Activated CD4-positive, alpha-beta T cell treated with anti-CD3 and anti-CD28 coated beads, Interleukin-2, amount 10 ng/mL, durations not matched to agents 7 days and 5 days (primary cell): ENCODE data around the gene PCBP2. TPM values are rescaled to one million over a fixed set of nuclear protein-coding genes. Genes with fewer than 3 reads are reported as not detected.
"Not testable (repeated sequence)": the region's sequence is repeated elsewhere in the genome, so short reads cannot be mapped to it uniquely, and the experiment has no call there.

ENCODE experiments used
- CTCF ChIA-PET: fragments of 350-600 bp; sonication (Branson Sonifier 250); formaldehyde crosslinking; loops from one replicate; lab custom pipeline; 2021; ENCODE audit warnings: antibody characterized with exemption; lab: Charles Lee
- POLR2A ChIA-PET: fragments of 350-600 bp; sonication (Branson Sonifier 250); formaldehyde crosslinking; loops from one replicate; lab custom pipeline; 2021; ENCODE audit warnings: antibody characterized with exemption; lab: Charles Lee
- DNase-seq: peaks from one replicate; pipeline ENCODE4 v3.0.0-alpha.2; 2020
- H3K27ac Mint-ChIP-seq: one replicate; pipeline ENCODE4 v1.8.0; 2021; ENCODE audit warnings: mild to moderate bottlenecking, moderate library complexity, mixed read lengths
- H3K27me3 Mint-ChIP-seq: one replicate; pipeline ENCODE4 v1.8.0; 2021; ENCODE audit warnings: mixed read lengths
- H3K36me3 Mint-ChIP-seq: one replicate; pipeline ENCODE4 v1.8.0; 2021; ENCODE audit warnings: low read depth, mixed read lengths
- H3K4me1 Mint-ChIP-seq: one replicate; pipeline ENCODE4 v1.8.0; 2021; ENCODE audit warnings: mixed read lengths
- H3K4me3 Mint-ChIP-seq: one replicate; pipeline ENCODE4 v1.8.0; 2021; ENCODE audit warnings: mild to moderate bottlenecking, moderate library complexity, mixed read lengths
- H3K9me3 Mint-ChIP-seq: one replicate; pipeline ENCODE4 v1.8.0; 2021; ENCODE audit warnings: mixed read lengths
- total RNA-seq, 2 experiments: library from RNA; stranded (reverse); gene quantifications; one replicate each; pipeline ENCODE4 v1.2.3, GENCODE V29; 2021

The PCBP2 gene
- total RNA-seq, 2 experiments from 2014 or later = 882 to 943 TPM

DNA sequence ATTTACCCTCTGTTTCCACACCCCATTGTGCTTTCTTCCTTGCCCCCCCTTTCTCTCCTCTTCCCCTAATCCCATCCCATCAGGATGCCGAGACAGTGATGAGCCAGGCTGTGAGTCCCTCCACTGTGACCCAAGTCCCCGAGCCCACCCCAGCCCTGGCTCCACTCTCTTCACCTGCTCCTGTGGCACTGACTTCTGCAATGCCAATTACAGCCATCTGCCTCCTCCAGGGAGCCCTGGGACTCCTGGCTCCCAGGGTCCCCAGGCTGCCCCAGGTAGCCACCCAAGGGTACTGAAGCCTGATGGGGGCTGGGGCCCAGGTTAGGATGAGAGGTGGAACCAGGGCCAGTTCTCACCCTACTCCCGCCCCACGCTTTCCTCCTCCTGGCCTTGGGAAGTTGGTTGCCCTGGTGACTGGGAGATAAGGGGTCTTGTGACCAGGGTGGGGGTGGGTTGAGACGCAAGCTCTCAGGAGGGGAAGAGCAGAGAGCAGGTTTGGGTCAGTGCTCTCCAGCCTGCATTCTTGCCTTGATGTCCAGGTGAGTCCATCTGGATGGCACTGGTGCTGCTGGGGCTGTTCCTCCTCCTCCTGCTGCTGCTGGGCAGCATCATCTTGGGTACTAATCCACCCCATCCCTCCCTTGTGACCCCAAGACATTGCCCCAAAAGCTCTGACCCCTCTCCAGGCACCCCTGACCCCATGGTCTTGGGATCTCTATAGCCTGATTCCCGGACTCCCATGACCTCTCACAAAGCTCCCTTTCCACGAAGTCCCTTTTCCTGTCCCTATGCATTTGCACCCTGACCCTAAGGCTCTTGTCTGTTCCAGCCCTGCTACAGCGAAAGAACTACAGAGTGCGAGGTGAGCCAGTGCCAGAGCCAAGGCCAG, 27.0 kb upstream of the PCBP2 start:
- no peak overlapping the region for H3K4me3 Mint-ChIP-seq
- DNase-seq = no peak
- no peaks in the 10 kb centered on the region for H3K27me3 Mint-ChIP-seq
- ChIA-PET CTCF (interaction anchor here (1.0 to 3.8 kb wide), 7 partner anchors 72 to 183 kb away, joined by 3 to 16 read pairs (median 5); partner anchors contain the start of genes AAAS and SP7), POLR2A (no interaction called here)
- no peaks in the 10 kb centered on the region for H3K36me3 Mint-ChIP-seq
- peaks cover 15% of the 10 kb centered on the region for H3K4me1 Mint-ChIP-seq
- H3K9me3 Mint-ChIP-seq = no peaks in the 10 kb centered on the region
- no peak overlapping the region for H3K27ac Mint-ChIP-seq

DNA sequence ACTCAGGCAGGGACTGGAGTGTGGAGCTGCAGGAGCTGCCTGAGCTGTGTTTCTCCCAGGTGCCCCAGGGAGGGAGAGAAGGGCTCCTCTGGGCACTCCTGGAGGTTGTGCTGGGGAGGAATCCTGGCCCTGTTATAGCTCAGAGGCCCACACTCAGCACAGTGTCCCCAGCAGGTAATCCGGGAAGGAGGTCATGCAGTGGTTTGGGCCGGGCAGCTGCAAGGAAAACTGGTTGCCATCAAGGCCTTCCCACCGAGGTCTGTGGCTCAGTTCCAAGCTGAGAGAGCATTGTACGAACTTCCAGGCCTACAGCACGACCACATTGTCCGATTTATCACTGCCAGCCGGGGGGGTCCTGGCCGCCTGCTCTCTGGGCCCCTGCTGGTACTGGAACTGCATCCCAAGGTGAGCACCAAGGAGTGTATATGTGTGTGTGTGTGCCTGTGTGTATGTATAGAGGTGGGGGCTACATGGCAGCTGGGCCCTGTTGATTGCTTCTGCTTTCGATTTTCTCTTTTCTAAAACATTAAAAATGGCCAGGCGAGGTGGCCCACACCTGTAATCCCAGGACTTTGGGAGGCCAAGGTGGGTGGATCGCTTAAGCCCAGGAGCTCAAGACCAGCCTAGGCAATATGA, 26.3 kb upstream of the PCBP2 start:
- H3K27me3 Mint-ChIP-seq = no peaks in the 10 kb centered on the region
- no peaks in the 10 kb centered on the region for H3K36me3 Mint-ChIP-seq
- POLR2A ChIA-PET = no interaction called here
- no peak overlapping the region for H3K4me3 Mint-ChIP-seq
- no peaks in the 10 kb centered on the region for H3K9me3 Mint-ChIP-seq
- CTCF ChIA-PET = interaction anchor here (1.0 to 3.8 kb wide), 6 partner anchors 72 to 184 kb away, joined by 3 to 16 read pairs (median 4); partner anchors contain the start of genes AAAS and SP7
- no peak for DNase-seq
- no peak overlapping the region for H3K27ac Mint-ChIP-seq
- H3K4me1 Mint-ChIP-seq = peaks cover 14% of the 10 kb centered on the region

DNA sequence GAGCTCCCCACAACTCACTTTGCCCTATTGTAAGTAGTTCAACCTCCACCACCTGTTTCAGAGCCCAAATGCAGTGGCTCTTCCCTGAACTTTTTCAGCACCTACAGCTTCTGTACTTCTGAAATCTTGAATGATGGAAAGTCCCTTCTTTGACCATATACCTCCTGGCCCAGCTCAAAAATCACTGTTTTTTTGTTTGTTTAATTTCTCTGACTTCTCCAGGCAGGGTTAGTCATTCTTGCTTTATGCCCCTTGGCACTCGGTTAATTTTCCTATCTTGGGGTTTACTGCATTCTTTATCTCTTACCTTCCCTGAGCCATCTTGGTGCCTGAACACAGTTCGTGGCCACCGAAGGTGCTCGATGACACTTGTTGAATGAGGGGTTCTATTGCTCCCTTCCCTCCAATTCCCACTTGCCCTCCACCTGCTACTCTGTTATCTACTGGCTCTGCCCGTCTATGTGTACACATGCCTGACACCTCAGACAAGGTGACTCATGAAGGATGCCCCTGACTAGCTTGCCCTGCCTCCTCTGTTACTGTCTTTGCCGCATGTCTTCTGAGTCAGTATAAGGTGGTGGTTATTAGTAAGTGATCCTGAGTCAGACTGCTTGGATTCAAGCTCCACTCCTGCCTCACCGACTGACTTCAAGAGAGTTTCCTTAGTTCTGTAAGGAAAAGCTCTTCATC, 23.9 kb upstream of the PCBP2 start:
- DNase-seq = no peak
- Mint-ChIP-seq H3K4me3 (no peak overlapping the region), H3K9me3 (no peaks in the 10 kb centered on the region), H3K27ac (no peak overlapping the region), H3K4me1 (peaks cover 6% of the 10 kb centered on the region), H3K36me3 (no peaks in the 10 kb centered on the region), H3K27me3 (peaks cover 2% of the 10 kb centered on the region)
- CTCF ChIA-PET = interaction anchor here (0.5 to 1.7 kb wide), 9 partner anchors 9 to 558 kb away, joined by 3 to 7 read pairs (median 3); partner anchors contain the start of gene PRR13
- POLR2A ChIA-PET = interaction anchor here (0.6 kb wide), 1 partner anchor 46 kb away, joined by 3 read pairs; no protein-coding TSS in a partner anchor

DNA sequence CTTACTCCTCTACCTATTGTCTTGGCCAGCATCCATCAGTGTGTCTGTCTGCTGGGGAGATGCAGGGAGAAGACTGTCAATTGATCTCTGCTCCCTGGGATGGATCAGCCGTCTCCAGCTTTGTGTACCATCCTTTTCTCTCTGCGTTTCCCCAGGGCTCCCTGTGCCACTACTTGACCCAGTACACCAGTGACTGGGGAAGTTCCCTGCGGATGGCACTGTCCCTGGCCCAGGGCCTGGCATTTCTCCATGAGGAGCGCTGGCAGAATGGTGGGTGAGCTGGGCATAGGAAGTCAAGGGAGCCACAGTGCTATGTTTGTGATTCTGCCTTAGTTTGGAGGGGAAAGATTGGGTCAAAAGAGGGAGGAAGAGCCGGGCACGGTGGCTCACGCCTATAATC, 23.2 kb upstream of the PCBP2 start:
- POLR2A ChIA-PET = no interaction called here

DNA sequence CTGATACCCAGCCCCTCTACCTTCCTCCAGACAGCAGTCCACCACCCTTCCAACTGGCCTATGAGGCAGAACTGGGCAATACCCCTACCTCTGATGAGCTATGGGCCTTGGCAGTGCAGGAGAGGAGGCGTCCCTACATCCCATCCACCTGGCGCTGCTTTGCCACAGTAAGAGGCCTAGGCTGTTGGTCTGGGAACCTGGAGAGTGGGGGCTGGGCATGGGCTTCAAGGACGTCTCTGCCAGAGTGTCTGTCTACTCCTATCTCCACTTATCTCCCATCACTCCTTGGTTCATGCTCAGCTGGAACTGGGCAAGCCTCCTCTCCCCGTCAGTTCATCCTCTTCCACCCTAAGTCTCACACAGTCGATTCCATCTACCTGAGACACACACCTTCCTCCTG, 21.8 kb upstream of the PCBP2 start:
- Mint-ChIP-seq H3K4me3 (no peak overlapping the region), H3K27me3 (peaks cover 2% of the 10 kb centered on the region), H3K4me1 (peaks cover 6% of the 10 kb centered on the region), H3K36me3 (no peaks in the 10 kb centered on the region), H3K9me3 (no peaks in the 10 kb centered on the region), H3K27ac (no peak overlapping the region)
- no peak for DNase-seq
- CTCF ChIA-PET = interaction anchor here (0.6 to 1.6 kb wide), 3 partner anchors 10 to 85 kb away, joined by 3 to 6 read pairs (median 5); no protein-coding TSS in a partner anchor
- POLR2A ChIA-PET = no interaction called here

More for the DNA sequence above, 23.2 kb upstream of the PCBP2 start:
- Mint-ChIP-seq H3K4me1 (peaks cover 6% of the 10 kb centered on the region), H3K36me3 (no peaks in the 10 kb centered on the region), H3K27ac (no peak overlapping the region), H3K9me3 (no peaks in the 10 kb centered on the region), H3K27me3 (peaks cover 2% of the 10 kb centered on the region), H3K4me3 (no peak overlapping the region)
- DNase-seq = no peak
- CTCF ChIA-PET = interaction anchor here (0.5 to 1.7 kb wide), 5 partner anchors 8 to 559 kb away, joined by 3 to 7 read pairs (median 5); partner anchors contain the start of gene PRR13

DNA sequence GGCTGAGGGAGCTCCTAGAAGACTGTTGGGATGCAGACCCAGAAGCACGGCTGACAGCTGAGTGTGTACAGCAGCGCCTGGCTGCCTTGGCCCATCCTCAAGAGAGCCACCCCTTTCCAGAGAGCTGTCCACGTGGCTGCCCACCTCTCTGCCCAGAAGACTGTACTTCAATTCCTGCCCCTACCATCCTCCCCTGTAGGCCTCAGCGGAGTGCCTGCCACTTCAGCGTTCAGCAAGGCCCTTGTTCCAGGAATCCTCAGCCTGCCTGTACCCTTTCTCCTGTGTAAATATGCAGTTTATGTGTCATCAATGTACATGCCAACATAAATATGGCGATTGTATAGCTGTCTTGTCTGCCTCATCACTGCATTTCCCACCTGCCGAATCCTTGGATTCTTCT, 20.7 kb upstream of the PCBP2 start:
- H3K9me3 Mint-ChIP-seq = no peaks in the 10 kb centered on the region
- H3K36me3 Mint-ChIP-seq = no peaks in the 10 kb centered on the region
- DNase-seq = no peak
- peaks cover 2% of the 10 kb centered on the region for H3K27me3 Mint-ChIP-seq
- CTCF ChIA-PET = interaction anchor here (0.9 to 1.6 kb wide), 4 partner anchors 14 to 108 kb away, joined by 3 to 6 read pairs (median 4); no protein-coding TSS in a partner anchor
- H3K4me1 Mint-ChIP-seq = peaks cover 6% of the 10 kb centered on the region
- POLR2A ChIA-PET = no interaction called here
- H3K27ac Mint-ChIP-seq = no peak overlapping the region
- no peak overlapping the region for H3K4me3 Mint-ChIP-seq

DNA sequence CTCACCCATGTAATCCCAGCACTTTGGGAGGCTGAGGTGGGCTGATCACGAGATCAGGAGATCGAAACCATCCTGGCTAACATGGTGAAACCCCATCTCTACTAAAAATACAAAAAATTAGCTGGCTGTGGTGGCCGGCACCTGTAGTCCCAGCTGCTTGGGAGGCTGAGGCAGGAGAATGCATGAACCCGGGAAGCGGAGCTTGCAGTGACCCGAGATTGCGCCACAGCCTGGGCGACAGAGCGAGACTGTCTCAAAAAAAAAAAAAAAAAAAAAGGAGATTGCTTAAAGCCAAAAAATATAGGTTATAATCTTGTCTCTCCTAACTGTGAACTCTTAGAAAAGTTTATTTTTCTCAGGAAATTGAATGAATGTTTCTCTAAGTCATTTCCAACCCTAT, 16.6 kb upstream of the PCBP2 start:
- CTCF ChIA-PET = interaction anchor here (1.4 kb wide), 1 partner anchor 29 kb away, joined by 3 read pairs; no protein-coding TSS in a partner anchor
- DNase-seq, H3K36me3 Mint-ChIP-seq, H3K4me1 Mint-ChIP-seq, H3K9me3 Mint-ChIP-seq, POLR2A ChIA-PET, H3K27me3 Mint-ChIP-seq, H3K27ac Mint-ChIP-seq, H3K4me3 Mint-ChIP-seq: not testable (repeated sequence)

DNA sequence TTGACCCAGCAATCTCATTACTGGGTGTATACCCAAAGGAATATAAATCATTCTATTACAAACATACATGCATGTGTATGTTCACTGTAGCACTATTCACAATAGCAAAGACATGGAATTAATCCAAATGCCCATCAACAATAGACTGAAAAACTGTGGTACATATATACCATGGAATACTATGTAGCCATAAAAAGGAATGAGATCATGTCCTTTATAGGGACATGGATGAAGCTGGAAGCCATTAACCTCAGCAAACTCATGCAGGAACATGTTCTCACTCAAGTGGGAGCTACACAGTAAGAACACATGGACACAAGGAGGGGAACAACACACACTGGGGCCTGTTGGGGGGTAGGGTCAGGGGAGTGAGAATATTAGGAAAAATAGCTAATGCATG, 12.3 kb upstream of the PCBP2 start:
- peaks cover 15% of the 10 kb centered on the region for H3K36me3 Mint-ChIP-seq
- DNase-seq, POLR2A ChIA-PET, H3K4me3 Mint-ChIP-seq, H3K27me3 Mint-ChIP-seq, H3K9me3 Mint-ChIP-seq, H3K27ac Mint-ChIP-seq: not testable (repeated sequence)
- H3K4me1 Mint-ChIP-seq = peaks cover 28% of the 10 kb centered on the region
- CTCF ChIA-PET = interaction anchor here (0.6 to 1.1 kb wide), 4 partner anchors 9 to 118 kb away, joined by 3 to 4 read pairs (median 4); partner anchors contain the start of gene AAAS

DNA sequence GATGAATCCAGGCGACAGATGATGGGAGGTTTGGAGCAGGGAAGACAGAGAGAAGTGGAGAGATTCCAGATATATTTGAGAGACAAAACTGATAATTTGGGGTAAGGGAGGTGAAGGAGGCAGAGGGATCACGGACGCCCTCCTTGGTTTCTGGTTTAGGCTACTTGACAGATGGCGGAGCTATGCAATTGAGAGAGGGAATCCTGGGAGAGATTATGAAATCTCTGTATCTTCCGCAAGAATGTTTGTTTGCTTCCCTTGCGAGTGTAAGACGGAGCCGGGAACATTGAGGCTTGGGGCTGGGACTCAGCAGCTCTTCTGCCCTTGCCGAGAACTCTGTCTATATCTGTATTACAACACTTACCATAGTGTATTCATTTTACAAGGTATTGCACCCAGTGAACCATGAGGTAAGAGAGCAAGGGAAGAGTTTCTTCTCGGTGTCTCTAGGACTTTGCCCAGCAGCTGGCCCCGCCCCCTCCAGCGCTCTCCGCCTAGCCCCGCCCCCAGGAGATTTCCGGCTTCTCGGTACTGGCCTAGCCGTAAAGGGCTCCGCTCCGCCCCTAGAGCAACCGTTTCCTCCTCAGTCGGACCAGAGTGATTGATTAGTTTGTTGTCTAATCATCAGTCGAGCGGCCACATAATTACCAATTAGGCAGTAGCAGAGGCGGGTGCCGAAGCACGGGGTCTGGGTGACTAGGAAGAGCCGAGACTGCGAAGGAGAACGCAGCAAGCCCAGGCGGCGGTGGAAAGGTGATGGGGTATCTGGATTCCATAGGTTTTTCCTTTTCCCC, 10.7 kb upstream of the PCBP2 start, which contains the start of gene PRR13:
TSS of gene PRR13 (plus strand) at position 695 of the 794 bp plus-strand sequence. CDS start 981 bp downstream, outside the sequence.
- peaks cover 39% of the 10 kb centered on the region for H3K4me1 Mint-ChIP-seq
- no peaks in the 10 kb centered on the region for H3K9me3 Mint-ChIP-seq
- POLR2A ChIA-PET = interaction anchor here (0.6 kb wide), 1 partner anchor 22 kb away, joined by 3 read pairs; no protein-coding TSS in a partner anchor
- no peaks in the 10 kb centered on the region for H3K27me3 Mint-ChIP-seq
- peak within 1 kb of the TSS; percentile 91 for H3K27ac Mint-ChIP-seq
- CTCF ChIA-PET = interaction anchor here (0.5 to 1.7 kb wide), 6 partner anchors 8 to 89 kb away, joined by 3 to 7 read pairs (median 5); no protein-coding TSS in a partner anchor
- DNase-seq = peak; percentile 100
- peak within 1 kb of the TSS; percentile 89 for H3K4me3 Mint-ChIP-seq
- H3K36me3 Mint-ChIP-seq = peaks cover 25% of the 10 kb centered on the region

DNA sequence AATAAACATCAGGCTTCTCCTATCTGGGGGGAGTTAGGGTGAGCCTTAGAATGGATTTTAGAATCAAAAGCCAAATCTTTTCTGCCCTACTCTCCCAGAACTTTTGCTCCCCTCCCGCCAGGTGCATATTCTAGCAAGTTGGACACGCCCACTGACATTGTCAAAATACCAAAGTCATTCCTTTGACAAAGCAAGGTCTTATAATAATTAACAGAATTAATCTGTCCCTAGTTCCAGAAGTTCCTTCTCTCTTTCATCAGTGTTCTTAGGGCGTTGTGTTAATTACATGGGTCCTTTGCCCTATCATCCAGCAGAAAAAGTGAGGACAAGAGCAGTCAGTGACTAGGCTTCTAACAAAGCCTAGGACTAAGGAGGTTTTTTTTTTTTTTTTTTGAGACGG, 7.9 kb upstream of the PCBP2 start:
- H3K36me3 Mint-ChIP-seq = peaks cover 44% of the 10 kb centered on the region
- ChIA-PET CTCF (no interaction called here), POLR2A (no interaction called here)
- no peaks in the 10 kb centered on the region for H3K27me3 Mint-ChIP-seq
- DNase-seq = no peak
- H3K9me3 Mint-ChIP-seq = no peaks in the 10 kb centered on the region
- H3K4me1 Mint-ChIP-seq = peaks cover 44% of the 10 kb centered on the region
- H3K27ac Mint-ChIP-seq = no peak overlapping the region
- H3K4me3 Mint-ChIP-seq = peak overlapping the region; percentile 3

DNA sequence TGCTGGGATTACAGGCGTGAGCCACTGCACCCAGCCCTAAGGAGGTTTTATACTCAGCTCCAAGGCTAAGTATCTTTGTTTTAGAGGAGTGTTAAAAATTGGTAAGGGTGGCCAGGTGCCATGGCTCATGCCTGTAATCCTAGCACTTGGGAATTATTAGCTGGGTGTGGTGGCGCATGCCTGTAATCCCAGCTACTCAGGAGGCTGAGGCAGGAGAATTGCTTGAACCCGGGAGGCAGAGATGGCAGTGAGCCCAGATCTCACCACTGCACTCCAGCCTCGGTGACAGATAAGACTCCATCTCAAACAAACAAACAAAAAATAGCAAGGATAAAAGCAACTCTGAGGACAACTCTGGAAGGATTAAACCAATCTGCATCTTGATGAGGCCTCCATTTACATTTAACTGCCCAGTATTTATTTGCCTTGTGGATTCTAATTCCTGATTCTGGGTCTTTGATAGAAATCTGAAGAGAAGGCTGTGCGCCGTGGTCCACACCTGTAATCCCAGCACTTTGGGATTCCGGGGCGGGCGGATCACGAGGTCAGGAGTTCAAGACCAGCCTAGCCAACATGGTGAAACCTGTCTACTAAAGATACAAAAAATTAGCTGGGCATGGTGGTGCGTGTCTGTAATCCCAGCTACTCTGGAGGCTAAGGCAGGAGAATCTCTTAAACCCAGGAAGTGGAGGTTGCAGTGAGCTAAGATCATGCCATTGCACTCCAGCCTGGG, 7.1 kb upstream of the PCBP2 start:
- POLR2A ChIA-PET, H3K9me3 Mint-ChIP-seq, CTCF ChIA-PET, H3K27me3 Mint-ChIP-seq, DNase-seq, H3K4me3 Mint-ChIP-seq: not testable (repeated sequence)
- H3K36me3 Mint-ChIP-seq = peaks cover 44% of the 10 kb centered on the region
- H3K4me1 Mint-ChIP-seq = peaks cover 41% of the 10 kb centered on the region
- H3K27ac Mint-ChIP-seq = peak overlapping the region; percentile 13
